Peyer's patch (tissue), 4 donors: ENCODE data around the gene OLA1.

ENCODE experiments used
- CTCF ChIP-seq, 6 experiments: fragments of 450-650 bp in 4 of 6; fragments of 200-600 bp in 2 of 6; sonication (generic) in 1 of 6; IDR thresholded peaks; one replicate each; pipeline ENCODE4 v1.5.1; 2017 to 2019; ENCODE audit warnings: antibody characterized with exemption in 6 of 6, mild to moderate bottlenecking in 3 of 6, moderate library complexity in 1 of 6
- POLR2A ChIP-seq, 2 donors: fragments of 450-650 bp; IDR thresholded peaks; one replicate each; pipeline ENCODE4 v1.5.1; 2017; ENCODE audit warnings: antibody characterized with exemption in 2 of 2, mild to moderate bottlenecking in 2 of 2, moderate library complexity in 2 of 2

- no peak for TF ChIP-seq POLR2A (IDR thresholded peaks at IDR 0.05)
- TF ChIP-seq CTCF (IDR thresholded peaks at IDR 0.05): no peak
These were observed 99.5 kb downstream of the OLA1 start for GRCh38 chr2:174148833-174149232.
